ENCODE data around the gene NOS1AP.

DNA sequence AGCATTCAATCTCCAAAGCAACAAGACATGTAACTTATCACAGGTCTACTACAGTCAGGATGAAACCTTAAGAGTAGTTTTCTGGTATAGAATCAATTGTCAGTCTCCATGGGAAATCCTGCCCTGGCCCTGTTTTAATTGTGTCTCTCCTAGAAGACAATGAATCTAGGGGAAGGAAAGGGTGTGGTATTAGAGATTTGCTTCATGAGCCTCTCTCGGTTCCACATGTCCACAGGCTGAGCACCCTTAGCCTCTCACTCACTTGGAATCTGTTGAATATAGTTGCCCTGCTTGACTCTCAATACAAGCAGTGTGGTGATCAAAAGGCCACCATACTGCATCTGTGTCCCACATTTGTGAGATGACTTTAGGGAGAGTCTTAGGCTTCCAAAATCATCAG, 289.4 kb downstream of the NOS1AP start:
- TF ChIP-seq, protein P1, sequence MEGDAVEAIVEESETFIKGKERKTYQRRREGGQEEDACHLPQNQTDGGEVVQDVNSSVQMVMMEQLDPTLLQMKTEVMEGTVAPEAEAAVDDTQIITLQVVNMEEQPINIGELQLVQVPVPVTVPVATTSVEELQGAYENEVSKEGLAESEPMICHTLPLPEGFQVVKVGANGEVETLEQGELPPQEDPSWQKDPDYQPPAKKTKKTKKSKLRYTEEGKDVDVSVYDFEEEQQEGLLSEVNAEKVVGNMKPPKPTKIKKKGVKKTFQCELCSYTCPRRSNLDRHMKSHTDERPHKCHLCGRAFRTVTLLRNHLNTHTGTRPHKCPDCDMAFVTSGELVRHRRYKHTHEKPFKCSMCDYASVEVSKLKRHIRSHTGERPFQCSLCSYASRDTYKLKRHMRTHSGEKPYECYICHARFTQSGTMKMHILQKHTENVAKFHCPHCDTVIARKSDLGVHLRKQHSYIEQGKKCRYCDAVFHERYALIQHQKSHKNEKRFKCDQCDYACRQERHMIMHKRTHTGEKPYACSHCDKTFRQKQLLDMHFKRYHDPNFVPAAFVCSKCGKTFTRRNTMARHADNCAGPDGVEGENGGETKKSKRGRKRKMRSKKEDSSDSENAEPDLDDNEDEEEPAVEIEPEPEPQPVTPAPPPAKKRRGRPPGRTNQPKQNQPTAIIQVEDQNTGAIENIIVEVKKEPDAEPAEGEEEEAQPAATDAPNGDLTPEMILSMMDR (conservative IDR thresholded peaks at IDR 0.05), result no peak
- no peak for TF ChIP-seq ZFX (IDR thresholded peaks at IDR 0.05)

Measured in C4-2B (cell line).